Endothelial cell of umbilical vein (primary cell): Measurements from ENCODE around the gene POLR2E. TPM values are rescaled to one million over a fixed set of nuclear protein-coding genes. Genes with fewer than 3 reads are reported as not detected.

Source experiments
- BruUV-seq: library from RNA; stranded (reverse); fragments of 400-500 nt; replicated peaks from 2 replicates; lab custom pipeline; 2021; lab: Mats Ljungman, UMichigan
- CTCF ChIA-PET: fragments of 300-600, 350-600 bp; sonication (Branson Sonifier 250); formaldehyde crosslinking; loops from one replicate; lab custom pipeline; 2021; ENCODE audit warnings: antibody characterized with exemption, inconsistent platforms; lab: Charles Lee
- POLR2A ChIA-PET: fragments of 300-600, 350-600 bp; sonication (Branson Sonifier 250); formaldehyde crosslinking; loops from one replicate; lab custom pipeline; 2021; ENCODE audit warnings: antibody characterized with exemption, inconsistent platforms; lab: Charles Lee
- DNase-seq: peaks from one replicate; pipeline ENCODE4 v3.0.0-alpha.2; 2011; ENCODE audit warnings: low read depth, low spot score
- FAIRE-seq: peaks from 2 replicates; lab custom pipeline; 2011; peaks lifted over from hg19 to GRCh38; lab: Jason Lieb, UNC
- H2AFZ ChIP-seq: 2 replicates; pipeline ENCODE4 v1.6.0; 2012; ENCODE audit warnings: low read depth, low read length, control low read depth, inconsistent platforms
- H3K27ac ChIP-seq: 2 replicates; pipeline ENCODE4 v1.5.1; 2011; ENCODE audit warnings: low read depth, mild to moderate bottlenecking, control low read depth, low read length, moderate library complexity; ENCODE audit not compliant: insufficient read depth
- H3K27me3 ChIP-seq, 2 experiments: 2 replicates each; pipeline versions ENCODE4 v1.6.0 to v1.6.1; 2011; ENCODE audit warnings: low read length in 2 of 2, mixed read lengths in 1 of 2; ENCODE audit not compliant: control insufficient read depth in 2 of 2, insufficient read depth in 2 of 2
- H3K36me3 ChIP-seq, 2 experiments: 2 replicates in 1 of 2; 3 replicates in 1 of 2; pipeline ENCODE4 v1.5.1; 2011; ENCODE audit warnings: low read length in 2 of 2, mild to moderate bottlenecking in 1 of 2, moderate library complexity in 1 of 2; ENCODE audit not compliant: control insufficient read depth in 2 of 2, insufficient read depth in 2 of 2; ENCODE audit errors: extremely low read depth in 1 of 2
- H3K4me1 ChIP-seq: 3 replicates; pipeline ENCODE4 v1.5.1; 2011; ENCODE audit warnings: mild to moderate bottlenecking, low read length; ENCODE audit not compliant: control insufficient read depth, insufficient read depth; ENCODE audit errors: extremely low read depth
- H3K4me2 ChIP-seq: 2 replicates; pipeline ENCODE4 v1.6.1; 2011; ENCODE audit warnings: low read length, control low read depth, mixed read lengths; ENCODE audit not compliant: insufficient read depth
- H3K4me3 ChIP-seq, 3 experiments: fragments of 200-600 bp in 1 of 3; sonication (generic), shearing (Covaris generic) in 1 of 3; replicated peaks in 1 of 3; 2 replicates each; pipeline ENCODE4 v1.5.1; 2011 to 2016; ENCODE audit warnings: control low read depth in 3 of 3, low read length in 3 of 3, mild to moderate bottlenecking in 2 of 3, inconsistent platforms in 1 of 3, low read depth in 1 of 3, moderate library complexity in 1 of 3; ENCODE audit not compliant: insufficient read depth in 1 of 3
- H3K79me2 ChIP-seq: 2 replicates; pipeline ENCODE4 v1.6.0; 2012; ENCODE audit warnings: low read length, inconsistent platforms; ENCODE audit not compliant: control insufficient read depth, insufficient read depth
- H3K9ac ChIP-seq: replicated peaks from 2 replicates; pipeline ENCODE3; 2011; ENCODE audit warnings: low read length, control low read depth; ENCODE audit not compliant: insufficient read depth; ENCODE audit errors: extremely low read depth
- H3K9me1 ChIP-seq: replicated peaks from 3 replicates; pipeline ENCODE4 v1.6.0; 2011; ENCODE audit warnings: mild to moderate bottlenecking, low read length; ENCODE audit not compliant: control insufficient read depth, insufficient read depth; ENCODE audit errors: extremely low read depth
- H3K9me3 ChIP-seq: replicated peaks from 2 replicates; pipeline ENCODE4 v1.5.1; 2012; ENCODE audit warnings: low read length, inconsistent platforms; ENCODE audit not compliant: control insufficient read depth, insufficient read depth
- H4K20me1 ChIP-seq: replicated peaks from 2 replicates; pipeline ENCODE3; 2011; ENCODE audit warnings: mild to moderate bottlenecking, low read length; ENCODE audit not compliant: control insufficient read depth, insufficient read depth; ENCODE audit errors: extremely low read depth
- CTCF ChIP-seq, 2 donors: IDR thresholded peaks; 1 replicate in 1 of 2; 2 replicates in 1 of 2; pipeline ENCODE4 v1.5.1; 2011; ENCODE audit warnings: low read length in 2 of 2, mild to moderate bottlenecking in 2 of 2, moderate library complexity in 2 of 2, control low read depth in 1 of 2, inconsistent platforms in 1 of 2, low read depth in 1 of 2; ENCODE audit not compliant: insufficient read depth in 1 of 2; ENCODE audit errors: extremely low read depth in 1 of 2
- EZH2 ChIP-seq: IDR thresholded peaks from 2 replicates; pipeline ENCODE4 v1.6.1; 2012; ENCODE audit warnings: borderline replicate concordance, low read depth, mild to moderate bottlenecking, moderate library complexity, low read length, inconsistent platforms; ENCODE audit not compliant: severe bottlenecking
- FOS ChIP-seq: IDR thresholded peaks from 2 replicates; pipeline ENCODE4 v1.6.1; 2011; ENCODE audit warnings: mild to moderate bottlenecking, low read length, moderate library complexity, borderline replicate concordance; ENCODE audit not compliant: insufficient read depth
- GATA2 ChIP-seq: IDR thresholded peaks from 2 replicates; pipeline ENCODE4 v1.7.0; 2011; ENCODE audit warnings: low read depth, mild to moderate bottlenecking, moderate library complexity, mixed read lengths, low read length; ENCODE audit not compliant: insufficient read length, insufficient read depth
- JUN ChIP-seq: IDR thresholded peaks from 2 replicates; pipeline ENCODE4 v1.6.1; 2011; ENCODE audit warnings: borderline replicate concordance, low read depth; ENCODE audit not compliant: insufficient read length, insufficient read depth
- MAX ChIP-seq: IDR thresholded peaks from 2 replicates; pipeline ENCODE4 v1.6.1; 2011; ENCODE audit not compliant: insufficient read depth, insufficient read length
- MYC ChIP-seq: IDR thresholded peaks from one replicate; pipeline ENCODE4 v1.6.1; 2011; ENCODE audit warnings: mild to moderate bottlenecking, low read depth, low read length
- POLR2A ChIP-seq: IDR thresholded peaks from 2 replicates; pipeline ENCODE4 v1.6.1; 2012; ENCODE audit warnings: low read depth, mild to moderate bottlenecking, control low read depth, low read length
- POLR2AphosphoS5 ChIP-seq: IDR thresholded peaks from 2 replicates; pipeline ENCODE4 v1.6.1; 2012; ENCODE audit warnings: low read depth, mild to moderate bottlenecking, control low read depth, low read length, moderate library complexity; ENCODE audit not compliant: insufficient read depth
- dilution Hi-C: fragments of 300-500 bp; cut with MboI; formaldehyde crosslinking; loops from one replicate; pipeline ENCODE4 v1.15.0; 2019; ENCODE audit warnings: low sequenced_read_pairs; ENCODE audit not compliant: extremely low pct_ligation_motif_present
- intact Hi-C: fragments of 100-400 bp; cut with micrococcal nuclease; formaldehyde crosslinking; loops from one replicate; pipeline ENCODE4 v1.10.0; 2022
- polyA plus RNA-seq, 4 experiments: library from polyadenylated mRNA; depleted of rRNA in 3 of 4; stranded (reverse) in 3 of 4; unstranded in 1 of 4; fragments of >200 nt; gene quantifications; 2 replicates each; pipeline versions ENCODE4 v1.2.1 to v1.2.3, GENCODE V29; 2011 to 2012; ENCODE audit warnings: missing spikeins in 1 of 4
- total RNA-seq: library from RNA; stranded (reverse); gene quantifications from 2 replicates; pipeline ENCODE4 v1.2.3, GENCODE V29; 2021

The POLR2E gene
- total and polyA plus RNA-seq, 2 donors (not counting 3 experiments of a cell fraction or from before 2014, with no cell fraction given): 272 to 344 TPM

GRCh38 chr19:1038978-1039645 is 56.1 kb downstream of the POLR2E start:
- dilution Hi-C loops: no loop called here
- Histone ChIP-seq H3K79me2 (no peaks in the 10 kb centered on the region), H3K36me3 (peaks cover 11 to 12% of the 10 kb centered on the region in 2 experiments), H3K9ac (no peak overlapping the region), H3K27me3 (no peaks in the 10 kb centered on the region), H3K9me3 (no peaks in the 10 kb centered on the region), H3K4me3 (no peak overlapping the region), H3K9me1 (no peaks in the 10 kb centered on the region), H3K4me2 (no peak overlapping the region), H4K20me1 (no peaks in the 10 kb centered on the region), H2AFZ (no peak overlapping the region), H3K27ac (no peak overlapping the region), H3K4me1 (peaks cover 25% of the 10 kb centered on the region)
- CTCF ChIA-PET: interaction anchor here (0.8 to 2.7 kb wide), 4 partner anchors 10 to 28 kb away, joined by 3 to 10 read pairs (median 6); partner anchors contain the start of genes ARHGAP45, CNN2 and RNU6-2
- FAIRE-seq: no peak
- no TSS peak for BruUV-seq
- no peak for TF ChIP-seq GATA2
- no peak for TF ChIP-seq POLR2A
- TF ChIP-seq CTCF (IDR thresholded peaks at IDR 0.05; ENCODE audit: extremely low read depth in 1 of 2, insufficient read depth in 1 of 2, low read depth in 1 of 2, low read length in 2 of 2): no peak
- TF ChIP-seq POLR2AphosphoS5: no peak
- no peak for TF ChIP-seq MYC
- no peak for TF ChIP-seq MAX
- TF ChIP-seq EZH2: no peak
- TF ChIP-seq FOS: no peak
- no peak for TF ChIP-seq JUN
- POLR2A ChIA-PET: interaction anchor here (1.1 to 1.7 kb wide), 2 partner anchors 11 to 65 kb away, joined by 3 to 36 read pairs; partner anchors contain the start of gene CNN2
- intact Hi-C loops: no loop called here
- DNase-seq: no peak
